ENCODE data around the gene OVCA2.

GRCh38 chr17:2008332-2009126 is 33.3 kb upstream of the OVCA2 start:
- TF ChIP-seq, protein P1, sequence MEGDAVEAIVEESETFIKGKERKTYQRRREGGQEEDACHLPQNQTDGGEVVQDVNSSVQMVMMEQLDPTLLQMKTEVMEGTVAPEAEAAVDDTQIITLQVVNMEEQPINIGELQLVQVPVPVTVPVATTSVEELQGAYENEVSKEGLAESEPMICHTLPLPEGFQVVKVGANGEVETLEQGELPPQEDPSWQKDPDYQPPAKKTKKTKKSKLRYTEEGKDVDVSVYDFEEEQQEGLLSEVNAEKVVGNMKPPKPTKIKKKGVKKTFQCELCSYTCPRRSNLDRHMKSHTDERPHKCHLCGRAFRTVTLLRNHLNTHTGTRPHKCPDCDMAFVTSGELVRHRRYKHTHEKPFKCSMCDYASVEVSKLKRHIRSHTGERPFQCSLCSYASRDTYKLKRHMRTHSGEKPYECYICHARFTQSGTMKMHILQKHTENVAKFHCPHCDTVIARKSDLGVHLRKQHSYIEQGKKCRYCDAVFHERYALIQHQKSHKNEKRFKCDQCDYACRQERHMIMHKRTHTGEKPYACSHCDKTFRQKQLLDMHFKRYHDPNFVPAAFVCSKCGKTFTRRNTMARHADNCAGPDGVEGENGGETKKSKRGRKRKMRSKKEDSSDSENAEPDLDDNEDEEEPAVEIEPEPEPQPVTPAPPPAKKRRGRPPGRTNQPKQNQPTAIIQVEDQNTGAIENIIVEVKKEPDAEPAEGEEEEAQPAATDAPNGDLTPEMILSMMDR (IDR thresholded peaks at IDR 0.05) = no peak
- TF ChIP-seq, protein P2, sequence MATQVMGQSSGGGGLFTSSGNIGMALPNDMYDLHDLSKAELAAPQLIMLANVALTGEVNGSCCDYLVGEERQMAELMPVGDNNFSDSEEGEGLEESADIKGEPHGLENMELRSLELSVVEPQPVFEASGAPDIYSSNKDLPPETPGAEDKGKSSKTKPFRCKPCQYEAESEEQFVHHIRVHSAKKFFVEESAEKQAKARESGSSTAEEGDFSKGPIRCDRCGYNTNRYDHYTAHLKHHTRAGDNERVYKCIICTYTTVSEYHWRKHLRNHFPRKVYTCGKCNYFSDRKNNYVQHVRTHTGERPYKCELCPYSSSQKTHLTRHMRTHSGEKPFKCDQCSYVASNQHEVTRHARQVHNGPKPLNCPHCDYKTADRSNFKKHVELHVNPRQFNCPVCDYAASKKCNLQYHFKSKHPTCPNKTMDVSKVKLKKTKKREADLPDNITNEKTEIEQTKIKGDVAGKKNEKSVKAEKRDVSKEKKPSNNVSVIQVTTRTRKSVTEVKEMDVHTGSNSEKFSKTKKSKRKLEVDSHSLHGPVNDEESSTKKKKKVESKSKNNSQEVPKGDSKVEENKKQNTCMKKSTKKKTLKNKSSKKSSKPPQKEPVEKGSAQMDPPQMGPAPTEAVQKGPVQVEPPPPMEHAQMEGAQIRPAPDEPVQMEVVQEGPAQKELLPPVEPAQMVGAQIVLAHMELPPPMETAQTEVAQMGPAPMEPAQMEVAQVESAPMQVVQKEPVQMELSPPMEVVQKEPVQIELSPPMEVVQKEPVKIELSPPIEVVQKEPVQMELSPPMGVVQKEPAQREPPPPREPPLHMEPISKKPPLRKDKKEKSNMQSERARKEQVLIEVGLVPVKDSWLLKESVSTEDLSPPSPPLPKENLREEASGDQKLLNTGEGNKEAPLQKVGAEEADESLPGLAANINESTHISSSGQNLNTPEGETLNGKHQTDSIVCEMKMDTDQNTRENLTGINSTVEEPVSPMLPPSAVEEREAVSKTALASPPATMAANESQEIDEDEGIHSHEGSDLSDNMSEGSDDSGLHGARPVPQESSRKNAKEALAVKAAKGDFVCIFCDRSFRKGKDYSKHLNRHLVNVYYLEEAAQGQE (IDR thresholded peaks at IDR 0.05; ENCODE audit: insufficient read depth in 1 of 2, low read depth in 2 of 2, low read length in 1 of 2) = no peak
- no peak for TF ChIP-seq POLR2AphosphoS5 (IDR thresholded peaks at IDR 0.05; ENCODE audit: low read depth, low read length)
